Peyer's patch (tissue), 4 donors: ENCODE results near the gene FCGR3A.

Source experiments
- CTCF ChIP-seq, 6 experiments: fragments of 450-650 bp in 4 of 6; fragments of 200-600 bp in 2 of 6; sonication (generic) in 1 of 6; IDR thresholded peaks; one replicate each; pipeline ENCODE4 v1.5.1; 2017 to 2019; ENCODE audit warnings: antibody characterized with exemption in 6 of 6, mild to moderate bottlenecking in 3 of 6, moderate library complexity in 1 of 6
- POLR2A ChIP-seq, 2 donors: fragments of 450-650 bp; IDR thresholded peaks; one replicate each; pipeline ENCODE4 v1.5.1; 2017; ENCODE audit warnings: antibody characterized with exemption in 2 of 2, mild to moderate bottlenecking in 2 of 2, moderate library complexity in 2 of 2

- TF ChIP-seq POLR2A (IDR thresholded peaks at IDR 0.05): no peak
- TF ChIP-seq CTCF (IDR thresholded peaks at IDR 0.05): no peak
These were observed 55.4 kb downstream of the FCGR3A start for GRCh38 chr1:161494091-161494735.
